Measurements from ENCODE around the gene MBTD1.
A peak's percentile ranks its signal among the peaks of the same experiment; 100 is the strongest.
"Not testable (repeated sequence)": the region's sequence is repeated elsewhere in the genome, so short reads cannot be mapped to it uniquely, and the experiment has no call there.

The MBTD1 gene

DNA sequence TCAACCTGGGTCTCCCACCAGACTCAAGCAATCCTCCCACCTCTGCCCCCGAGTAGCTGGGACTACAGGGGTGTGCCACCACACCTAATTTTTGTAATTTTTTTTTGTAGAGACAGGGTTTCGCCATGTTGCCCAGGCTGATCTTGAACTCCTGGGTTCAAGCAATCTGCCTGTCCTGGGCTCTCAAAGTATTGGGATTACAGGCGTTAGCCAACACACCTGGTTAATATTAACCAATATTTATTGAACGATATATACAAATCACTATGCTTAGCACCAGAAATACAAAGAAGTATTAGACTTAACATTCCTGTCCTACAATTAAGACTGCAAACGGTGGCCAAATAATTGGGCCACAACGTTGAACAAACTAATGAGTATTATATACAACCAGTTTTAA is 4.2 kb downstream of the MBTD1 start:
- no peak for DNase-seq (ENCODE audit: low read depth)

DNA sequence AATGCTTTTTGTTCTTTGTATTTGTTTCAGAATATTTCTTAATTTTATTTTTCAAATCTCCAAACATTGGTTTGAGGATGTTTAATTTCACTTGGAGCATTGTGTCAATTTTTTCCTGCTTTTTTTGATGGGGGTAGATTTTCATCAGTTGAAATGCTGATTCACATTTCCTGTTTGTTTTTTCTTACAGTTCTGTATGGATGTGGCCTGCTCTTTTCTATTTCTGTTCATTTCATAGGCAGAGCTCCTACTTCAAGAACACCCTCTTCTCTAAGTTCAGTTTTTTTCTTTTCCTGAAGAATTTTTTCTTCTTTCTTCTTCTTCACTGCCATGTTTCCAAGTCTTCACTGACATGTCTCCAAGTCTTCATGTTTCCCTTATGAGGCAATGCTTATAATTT is 8.8 kb downstream of the MBTD1 start:
- DNase-seq (ENCODE audit: low read depth), result peak; percentile 47

DNA sequence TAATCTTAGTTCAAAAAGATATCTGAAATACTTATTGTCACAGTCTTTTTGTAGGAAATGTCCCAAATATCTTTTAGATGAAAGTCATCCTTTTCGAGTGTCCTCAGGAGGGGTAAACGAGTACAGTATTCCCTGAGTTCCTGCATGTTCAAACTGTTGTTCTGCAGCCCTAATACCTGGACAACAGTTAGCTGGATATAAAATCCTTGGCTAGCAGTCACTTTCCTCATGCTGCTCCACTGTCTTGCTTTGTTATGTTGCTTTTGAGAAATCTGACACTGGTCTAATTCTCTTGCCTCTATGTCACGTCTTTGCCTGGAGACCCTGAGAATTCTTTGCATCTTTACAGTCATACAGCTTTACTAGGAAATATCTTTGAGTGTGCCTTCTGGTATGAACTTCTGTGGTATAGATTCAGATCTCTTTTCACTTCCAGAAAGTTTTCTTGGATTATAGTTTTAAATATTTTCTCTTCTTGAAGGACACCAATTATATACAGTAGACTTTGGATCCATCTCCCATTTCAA is 9.5 kb downstream of the MBTD1 start:
- peak; percentile 29 for DNase-seq (ENCODE audit: low read depth)

DNA sequence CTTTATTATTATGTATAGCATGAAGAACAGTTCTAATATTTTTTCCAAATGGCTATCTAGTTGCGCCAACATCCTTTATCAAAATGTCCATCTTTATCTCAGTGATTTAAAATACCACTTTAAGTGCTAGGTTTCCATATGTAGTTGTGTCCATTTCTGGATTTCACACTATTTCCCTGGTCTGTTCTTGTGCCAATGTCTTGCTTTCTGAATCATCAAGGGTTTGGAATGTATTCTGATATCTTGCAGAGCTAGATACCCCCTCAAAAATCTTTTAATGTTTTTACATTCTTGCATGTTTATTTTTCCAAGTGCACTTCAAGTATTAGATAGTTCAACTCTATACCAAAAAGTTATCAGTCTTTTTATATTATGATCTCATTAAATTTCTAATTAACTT is 14.3 kb downstream of the MBTD1 start:
- DNase-seq (ENCODE audit: low read depth), result peak; percentile 67

DNA sequence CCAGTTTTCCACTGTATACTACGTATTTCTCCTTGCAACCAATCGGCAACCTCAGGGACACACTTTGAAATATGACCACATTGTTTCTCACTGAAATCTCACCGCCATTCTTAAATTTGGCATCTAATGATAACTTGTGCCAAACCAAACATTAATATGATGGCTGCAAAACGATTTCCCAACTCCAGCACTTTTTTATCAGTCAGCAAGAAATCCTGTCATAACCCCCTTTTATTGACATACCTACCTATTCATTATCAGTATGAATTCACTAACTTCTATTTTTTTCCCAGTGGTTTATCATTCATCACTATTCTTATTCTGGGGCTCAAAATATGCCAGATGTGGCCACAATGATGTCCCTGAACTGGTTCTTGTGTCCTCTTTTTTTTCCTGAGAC is 15.8 kb downstream of the MBTD1 start:
- no peak for DNase-seq (ENCODE audit: low read depth)

DNA sequence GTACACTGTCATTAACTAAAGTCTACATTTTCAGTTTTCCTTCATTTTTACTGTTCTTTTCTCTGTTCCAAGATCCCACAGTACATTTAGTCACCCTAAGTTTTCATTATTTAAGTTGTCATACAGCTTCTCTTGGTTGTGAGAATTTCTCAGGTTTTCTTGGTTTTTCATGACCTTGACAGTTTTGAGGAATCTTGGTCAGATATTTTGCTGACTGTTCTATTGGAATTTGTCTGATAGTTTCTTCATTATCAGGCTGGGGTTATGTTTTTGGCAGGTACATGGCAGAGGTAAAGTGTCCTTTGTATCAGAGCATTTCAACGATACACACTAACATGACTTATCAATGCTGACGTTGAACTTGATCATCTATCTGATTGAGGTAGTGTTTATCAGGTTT is 19.6 kb downstream of the MBTD1 start:
- no peak for DNase-seq (ENCODE audit: low read depth)

DNA sequence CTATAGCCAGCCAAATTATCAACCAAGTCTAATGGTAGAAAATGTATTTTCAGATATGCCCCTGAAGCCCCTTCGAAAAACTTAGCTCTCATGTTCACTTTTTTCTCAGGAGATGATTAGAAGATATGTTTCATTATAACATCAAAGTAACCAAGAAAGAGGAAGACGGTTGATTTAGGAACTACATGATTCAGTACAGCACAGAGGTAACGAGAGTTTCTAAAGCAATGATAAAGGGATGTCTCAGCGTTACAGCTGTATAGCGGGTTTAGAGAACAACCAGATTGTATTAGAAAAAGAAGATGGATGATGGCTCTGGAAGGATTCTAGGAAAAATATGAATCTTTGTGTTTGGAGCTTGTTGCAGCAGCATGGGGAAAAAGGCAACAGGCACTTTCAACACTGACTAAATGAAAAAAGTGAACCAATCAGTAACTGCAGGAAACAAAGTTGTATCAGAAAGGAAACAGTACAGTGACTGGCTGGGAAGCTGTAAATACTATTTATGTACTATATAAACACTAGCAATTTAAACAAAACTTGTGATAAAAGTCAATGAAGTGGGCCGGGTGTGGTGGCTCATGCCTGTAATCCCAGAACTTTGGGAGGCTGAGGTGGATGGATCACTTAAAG is 21.5 kb downstream of the MBTD1 start:
- no peak for DNase-seq (ENCODE audit: low read depth)

DNA sequence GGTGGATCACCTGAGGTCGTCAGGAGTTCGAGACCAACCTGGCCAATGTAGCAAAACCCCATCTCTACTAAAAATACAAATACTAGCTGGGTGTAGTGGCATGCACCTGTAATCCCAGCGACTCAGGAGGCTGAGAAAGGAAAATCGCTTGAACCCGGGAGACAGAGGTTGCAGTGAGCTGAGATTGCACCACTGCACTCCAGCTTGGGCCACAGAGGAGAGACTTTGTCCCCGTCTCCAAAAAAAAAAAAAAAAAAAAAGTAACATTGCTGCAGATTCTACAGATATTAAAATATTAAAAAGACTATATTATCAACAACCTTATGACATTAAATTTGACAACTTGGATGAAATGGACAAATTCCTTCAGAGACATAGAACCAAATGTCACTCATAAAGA is 25.7 kb downstream of the MBTD1 start:
- no peak for DNase-seq (ENCODE audit: low read depth)

DNA sequence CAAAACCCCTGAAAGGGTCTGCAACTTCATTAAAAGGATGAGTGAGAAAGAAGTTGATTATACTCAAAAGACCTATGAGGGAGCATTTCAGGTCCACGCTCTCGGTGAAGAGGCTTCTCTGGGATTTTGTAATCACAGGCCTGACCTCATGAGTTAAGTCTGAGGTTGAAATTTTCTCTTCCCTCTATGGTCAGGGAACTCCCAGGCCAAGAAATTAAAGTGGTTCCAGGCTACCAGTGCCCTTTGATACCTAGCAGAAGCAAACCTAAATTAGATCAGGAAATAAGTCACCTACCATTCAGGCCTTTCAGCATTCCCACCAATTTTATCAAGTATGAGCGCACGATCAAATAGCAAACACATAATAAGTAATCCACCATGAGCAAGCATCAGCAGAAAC is 27.9 kb downstream of the MBTD1 start:
- no peak for DNase-seq (ENCODE audit: low read depth)

DNA sequence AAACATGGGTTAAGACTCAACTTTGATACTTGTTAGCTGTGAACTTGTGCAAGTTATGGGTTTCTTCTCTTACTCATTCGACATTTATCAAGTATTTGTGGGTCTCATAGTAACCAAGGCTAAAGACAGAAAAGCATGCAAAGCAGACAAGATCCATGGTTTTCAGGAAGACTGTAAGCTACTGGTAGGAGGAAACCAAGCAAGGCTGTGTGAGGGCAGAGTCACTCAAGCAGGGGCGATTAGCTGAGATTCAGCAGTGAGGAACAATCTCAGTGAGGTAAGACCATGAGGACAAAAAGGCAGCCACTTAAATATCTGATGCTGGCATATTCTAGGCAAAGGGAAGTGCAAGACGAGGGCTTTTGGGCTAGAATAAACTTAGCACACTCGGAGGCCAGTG is 29.5 kb downstream of the MBTD1 start:
- DNase-seq (ENCODE audit: low read depth), result no peak

DNA sequence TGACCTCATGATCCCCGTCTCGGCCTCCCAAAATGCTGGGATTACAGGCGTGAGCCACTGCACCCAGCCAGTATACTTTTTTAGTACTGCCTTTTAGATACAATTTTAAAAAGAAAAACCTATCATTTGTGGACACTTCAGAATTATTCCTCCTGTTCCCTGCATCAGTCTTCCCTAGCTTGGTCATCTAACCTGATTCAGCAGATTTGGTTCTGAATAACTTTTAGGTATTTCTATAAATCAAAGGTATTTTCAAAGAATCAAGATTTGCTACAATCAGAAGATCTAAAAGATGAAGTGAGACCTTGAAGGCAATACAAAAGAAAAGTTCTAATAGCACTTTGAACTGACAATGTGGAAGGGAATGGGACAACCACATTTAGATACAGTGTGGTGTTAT is 30.0 kb downstream of the MBTD1 start:
- no peak for DNase-seq (ENCODE audit: low read depth)

DNA sequence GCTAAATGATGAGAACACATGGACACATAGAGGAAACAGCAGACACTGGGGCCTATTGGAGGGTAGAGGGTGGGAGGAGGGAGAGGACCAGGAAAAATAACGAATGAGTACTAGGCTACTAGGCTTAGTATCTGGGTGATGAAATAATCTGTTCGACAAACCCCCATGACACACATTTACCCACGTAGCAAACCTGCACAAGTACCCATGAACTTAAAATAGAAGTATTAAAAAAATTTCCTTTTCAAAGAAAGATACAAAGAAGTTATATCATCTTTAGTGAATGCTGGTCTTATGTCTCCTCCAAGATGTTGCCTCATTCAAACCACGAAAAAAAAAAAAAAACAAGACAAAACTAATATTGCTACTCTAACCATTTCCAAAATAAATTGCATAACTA is 31.7 kb downstream of the MBTD1 start:
- peak; percentile 47 for DNase-seq (ENCODE audit: low read depth)

DNA sequence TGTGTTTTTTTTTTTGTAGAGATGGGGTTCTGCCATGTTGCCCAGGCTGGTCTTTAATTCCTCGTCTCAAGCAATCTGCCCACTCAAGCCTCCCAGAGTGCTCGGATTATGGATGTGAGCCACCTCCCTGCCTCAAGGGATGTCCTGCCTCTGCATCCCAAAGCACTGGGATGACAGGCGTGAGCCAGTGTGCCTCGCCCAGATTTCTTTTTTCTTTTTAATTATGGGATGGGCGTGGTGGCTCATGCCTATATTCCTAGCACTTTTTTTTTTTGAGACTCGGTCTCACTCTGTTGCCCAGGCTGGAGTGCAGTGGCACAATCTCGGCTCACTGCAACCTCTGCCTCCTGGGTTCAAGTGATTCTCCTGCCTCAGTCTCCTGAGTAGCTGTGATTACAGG is 34.3 kb downstream of the MBTD1 start:
- DNase-seq (ENCODE audit: low read depth), result not testable (repeated sequence)

DNA sequence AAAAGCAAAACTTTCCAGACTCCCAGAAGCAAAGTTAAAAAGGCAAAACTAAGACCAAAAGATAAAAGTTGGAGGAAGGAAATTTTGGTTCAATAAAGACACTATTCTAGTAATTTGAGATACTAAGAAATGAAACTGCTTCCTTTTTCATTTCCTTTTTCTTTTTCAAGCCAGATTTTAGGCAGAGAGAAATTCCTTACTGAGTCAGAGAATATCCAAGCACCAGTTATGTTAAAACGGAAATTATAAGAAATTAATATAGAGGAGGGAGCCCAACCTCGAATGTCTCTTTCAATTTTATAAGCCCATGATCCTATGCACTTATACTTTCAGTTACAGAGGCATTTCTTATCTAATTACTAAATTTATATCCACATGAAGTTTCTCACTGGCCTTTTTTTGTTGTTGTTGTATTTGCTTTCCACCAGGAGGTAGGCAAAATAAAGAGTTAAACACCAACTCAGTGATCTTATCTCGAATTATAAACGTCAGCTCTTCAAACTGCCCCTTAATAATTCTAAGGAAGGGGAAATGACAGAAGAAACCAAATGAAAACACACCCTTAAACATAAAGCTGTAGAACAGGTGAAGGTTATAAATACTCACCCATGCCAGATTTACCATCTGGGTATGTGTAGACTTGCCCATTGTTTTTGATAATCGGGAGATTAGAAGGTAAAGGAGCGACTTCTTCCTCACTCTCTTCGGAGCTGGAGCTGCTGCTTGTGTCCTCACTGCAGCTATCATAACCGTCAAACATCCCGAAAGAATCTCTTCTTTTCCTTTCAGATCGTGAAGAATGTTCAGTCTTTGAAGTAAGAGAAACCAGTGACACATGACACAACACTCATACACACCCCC is 35.2 kb downstream of the MBTD1 start:
- no peak for DNase-seq (ENCODE audit: low read depth)

DNA sequence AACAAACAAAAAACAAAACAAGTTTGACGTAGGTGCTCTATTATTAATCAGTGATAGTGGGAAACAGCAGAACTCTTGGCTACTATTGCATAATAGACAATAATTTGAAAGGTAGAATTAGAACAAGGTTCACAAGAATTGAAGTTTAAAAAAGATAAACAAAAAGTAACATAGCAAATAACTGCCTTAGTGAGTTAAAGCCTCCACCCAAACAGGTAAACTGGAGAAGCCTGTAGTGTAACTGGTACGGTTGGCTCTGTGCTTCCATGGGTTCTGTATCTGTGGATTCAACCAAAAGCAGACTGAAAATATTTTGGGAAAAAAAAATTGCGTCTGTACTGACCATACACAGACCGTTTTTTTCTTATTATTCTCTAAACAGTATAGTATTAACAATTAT is 38.5 kb downstream of the MBTD1 start:
- DNase-seq (ENCODE audit: low read depth), result no peak

DNA sequence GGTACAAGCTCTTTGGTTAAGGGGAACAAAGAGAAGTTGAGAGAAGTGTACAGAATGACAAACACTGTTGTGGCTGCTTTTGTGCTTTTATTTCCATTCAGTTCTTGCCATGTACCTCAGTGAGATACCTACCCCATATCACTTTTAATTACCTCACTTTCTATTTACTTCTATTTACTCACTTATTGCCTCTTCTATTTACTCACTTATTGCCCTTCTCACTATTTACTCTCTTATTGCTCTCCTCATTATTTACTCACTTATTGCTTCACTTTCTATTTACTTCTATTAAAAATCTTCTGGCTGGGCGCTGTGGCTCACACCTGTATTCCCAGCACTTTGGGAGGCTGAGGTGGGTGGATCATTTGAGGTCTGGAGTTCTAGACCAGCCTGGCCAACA is 41.9 kb downstream of the MBTD1 start:
- DNase-seq (ENCODE audit: low read depth), result no peak

DNA sequence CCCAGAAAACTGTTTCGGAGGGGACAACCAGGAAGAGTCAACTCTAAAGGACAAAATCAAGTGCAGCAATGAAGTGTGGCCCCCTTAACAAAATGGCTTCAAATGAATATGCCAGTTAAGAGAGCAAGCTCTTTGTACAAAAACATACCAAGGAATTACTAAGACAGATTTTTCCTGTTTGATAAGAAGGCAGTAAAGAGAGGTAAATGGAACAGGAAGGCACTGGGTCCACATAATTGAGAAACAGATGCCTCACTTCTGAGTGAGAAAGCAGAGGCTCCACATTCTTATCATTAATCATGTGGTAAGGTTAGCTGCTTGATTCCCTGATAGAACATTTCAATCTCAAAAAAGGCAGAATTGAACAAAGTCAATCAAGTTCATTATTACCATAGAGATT is 44.9 kb downstream of the MBTD1 start:
- no peak for DNase-seq (ENCODE audit: low read depth)

DNA sequence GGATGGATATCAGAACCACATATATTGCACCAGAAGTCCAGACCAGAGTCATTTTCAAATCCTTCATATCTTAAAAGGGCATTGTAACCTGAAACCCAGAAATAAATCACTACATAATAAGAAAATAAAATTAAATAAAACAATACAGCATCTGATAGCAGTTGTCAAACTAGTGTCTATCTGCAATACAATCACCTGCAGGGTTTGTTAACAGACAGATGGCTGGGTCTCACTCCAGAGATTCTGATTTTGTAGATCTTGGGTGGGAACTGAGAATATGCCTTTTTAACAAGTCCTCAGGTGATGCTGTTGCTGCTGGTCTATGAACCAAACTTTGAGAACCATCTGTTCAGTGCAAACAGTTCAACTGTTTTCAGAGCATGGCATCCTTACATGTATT is 56.0 kb downstream of the MBTD1 start:
- no peak for DNase-seq (ENCODE audit: low read depth)

DNA sequence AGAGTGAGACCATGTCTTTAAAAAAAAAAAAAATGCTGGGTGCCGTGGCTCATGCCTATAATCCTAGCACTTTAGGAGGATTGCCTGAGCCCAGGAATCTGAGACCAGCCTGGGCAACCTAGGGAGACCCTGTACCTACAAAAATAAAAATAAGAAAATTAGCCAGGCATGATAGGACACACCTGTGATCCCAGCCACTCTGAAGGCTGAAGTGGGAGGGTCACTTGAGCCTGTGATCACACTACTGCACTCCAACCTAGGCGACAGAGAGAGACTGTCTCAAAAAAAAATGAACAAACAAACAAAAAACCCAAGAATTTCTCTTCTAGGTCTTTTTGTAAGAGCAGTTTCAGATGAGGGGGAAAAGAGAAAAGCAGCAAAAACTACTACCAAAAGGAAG is 59.0 kb downstream of the MBTD1 start:
- no peak for DNase-seq (ENCODE audit: low read depth)

DNA sequence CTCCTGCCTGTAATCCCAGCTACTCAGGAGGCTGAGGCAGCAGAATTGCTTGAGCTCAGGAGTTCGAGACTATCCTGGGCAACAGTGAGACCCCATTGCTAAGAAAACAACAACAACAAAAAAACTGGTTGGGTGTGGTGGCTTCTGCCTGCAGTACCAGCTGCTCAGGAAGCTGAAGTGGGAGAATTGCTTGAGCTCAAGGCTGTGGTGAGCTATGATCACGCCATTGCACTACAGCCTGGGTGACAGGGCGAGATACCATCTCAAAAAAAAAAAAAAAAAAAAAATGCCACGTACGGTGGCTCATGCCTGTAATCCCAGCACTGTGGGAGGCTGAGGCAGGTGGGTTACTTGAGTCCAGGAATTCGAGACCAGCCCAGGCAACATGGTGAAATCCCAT is 59.6 kb downstream of the MBTD1 start:
- DNase-seq (ENCODE audit: low read depth), result no peak

DNA sequence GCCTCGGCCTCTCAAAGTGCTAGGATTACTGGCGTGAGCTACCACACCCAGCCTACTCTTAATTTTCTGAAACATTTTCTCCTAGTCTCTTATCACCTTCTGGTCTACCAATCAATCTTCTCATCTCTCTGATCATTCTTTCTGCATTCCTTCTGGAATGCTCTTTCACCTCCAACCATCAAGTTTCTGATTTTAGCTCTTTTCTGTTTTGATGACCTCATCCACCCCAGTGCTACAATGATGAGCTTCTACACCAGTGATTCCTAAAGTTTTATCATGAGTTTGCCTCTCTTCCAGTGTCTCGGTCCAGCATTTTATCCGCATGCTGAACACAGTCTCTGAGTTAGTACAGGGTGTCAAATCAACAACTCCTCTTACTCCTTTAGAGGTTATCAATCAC is 62.1 kb downstream of the MBTD1 start:
- no peak for DNase-seq (ENCODE audit: low read depth)

DNA sequence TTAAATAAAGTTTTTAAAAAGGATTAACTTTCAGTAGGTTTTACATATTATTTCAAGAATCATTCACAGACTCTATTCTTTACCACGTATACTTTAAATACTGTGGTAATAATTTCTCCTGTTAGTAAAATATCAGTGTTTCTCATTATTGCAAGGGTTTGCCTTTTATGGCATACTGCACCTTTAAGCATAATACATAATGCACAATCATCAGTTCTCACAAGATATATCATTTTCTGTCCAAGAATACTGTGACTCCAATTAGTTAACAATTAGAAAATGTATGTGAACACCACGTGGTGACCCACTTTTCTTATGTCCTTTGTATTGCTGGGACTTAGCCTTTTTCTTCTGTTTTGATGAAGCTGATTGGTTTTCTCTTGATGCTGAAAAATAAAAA is 68.0 kb downstream of the MBTD1 start:
- DNase-seq (ENCODE audit: low read depth), result no peak

DNA sequence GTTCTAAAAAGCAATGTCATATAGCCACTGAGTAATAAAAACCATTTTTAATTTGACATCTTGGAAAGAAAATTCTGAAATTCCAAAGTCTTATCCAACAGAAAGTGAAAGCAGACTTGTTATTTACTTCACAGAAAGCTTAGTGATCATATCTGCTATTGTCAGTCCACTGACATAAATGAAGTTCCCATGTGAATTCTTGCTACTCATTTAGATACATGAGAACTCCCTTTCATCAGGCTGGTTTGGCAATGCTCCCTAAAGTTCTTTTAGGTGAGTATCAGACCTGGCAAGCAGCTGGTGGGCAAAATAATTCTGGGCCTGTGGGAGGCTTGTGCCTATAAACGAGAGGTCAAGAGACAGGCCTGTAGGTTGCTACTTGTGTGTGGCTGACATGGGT is 70.2 kb downstream of the MBTD1 start:
- DNase-seq (ENCODE audit: low read depth), result no peak

DNA sequence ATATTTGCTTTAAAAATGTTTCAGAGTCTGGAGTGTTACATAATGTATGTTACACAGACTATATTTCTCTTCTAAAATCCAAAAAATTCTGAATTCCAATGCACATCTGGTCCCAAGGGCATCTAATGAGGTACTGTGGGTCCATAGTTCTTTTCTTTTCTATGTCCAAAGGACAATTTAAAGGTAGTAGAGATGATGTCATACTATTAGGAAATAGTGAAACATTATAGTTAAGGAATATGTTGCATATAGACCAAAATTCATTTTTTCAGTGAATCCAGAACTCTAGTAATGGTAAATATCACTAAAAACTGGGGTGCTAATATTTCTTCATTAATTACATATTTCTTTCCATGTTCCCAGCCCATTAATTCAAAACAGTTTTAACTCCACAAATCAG is 70.7 kb downstream of the MBTD1 start:
- no peak for DNase-seq (ENCODE audit: low read depth)

Data from EH (cell line).